Epithelial cell of proximal tubule (primary cell): ENCODE data around the gene CA11. TPM values are rescaled to one million over a fixed set of nuclear protein-coding genes. Genes with fewer than 3 reads are reported as not detected.

Source experiments
- DNase-seq: peaks from one replicate; pipeline ENCODE4 v3.0.0-alpha.2; 2011; ENCODE audit warnings: low read depth
- H3K4me3 ChIP-seq: 2 replicates; pipeline ENCODE4 v1.5.1; 2011; ENCODE audit warnings: low read depth, mild to moderate bottlenecking, low read length
- CTCF ChIP-seq: conservative IDR thresholded peaks from 2 replicates; pipeline ENCODE4 v1.5.1; 2012; ENCODE audit warnings: low read depth, mild to moderate bottlenecking, low read length
- total RNA-seq: library from RNA; depleted of rRNA; stranded (reverse); fragments of >200 nt; gene quantifications from 2 replicates; pipeline ENCODE4 v1.2.3, GENCODE V29; 2015

The CA11 gene
- total RNA-seq, 1 donor from 2014 or later = 6.6 TPM

- no peak for TF ChIP-seq CTCF
- DNase-seq = no peak
- no peak overlapping the region for H3K4me3 ChIP-seq
These were observed 14.8 kb downstream of the CA11 start for GRCh38 chr19:48631225-48631624.

GRCh38 chr19:48630296-48631063, 15.5 kb downstream of the CA11 start:
- DNase-seq = no peak
- no peak overlapping the region for H3K4me3 ChIP-seq
- TF ChIP-seq CTCF = no peak

GRCh38 chr19:48629599-48630295, 16.2 kb downstream of the CA11 start:
- TF ChIP-seq CTCF = no peak
- DNase-seq = no peak
- no peak overlapping the region for H3K4me3 ChIP-seq

GRCh38 chr19:48629297-48629598, 16.7 kb downstream of the CA11 start:
- DNase-seq = no peak
- no peak for TF ChIP-seq CTCF
- H3K4me3 ChIP-seq = no peak overlapping the region

GRCh38 chr19:48628486-48629296, 17.3 kb downstream of the CA11 start:
- no peak overlapping the region for H3K4me3 ChIP-seq
- DNase-seq = no peak
- TF ChIP-seq CTCF = no peak

GRCh38 chr19:48627865-48628314, 18.1 kb downstream of the CA11 start:
- no peak for TF ChIP-seq CTCF
- H3K4me3 ChIP-seq = no peak overlapping the region
- DNase-seq = no peak
